Lower leg skin (tissue), 4 donors: ENCODE measurements around the gene CRELD2. TPM values are rescaled to one million over a fixed set of nuclear protein-coding genes. Genes with fewer than 3 reads are reported as not detected.

ENCODE experiments used
- DNase-seq, 2 donors: peaks; one replicate each; pipeline ENCODE4 v3.0.0-alpha.2; 2019; ENCODE audit warnings: low spot score in 2 of 2
- H3K4me3 ChIP-seq: fragments of 200-600 bp; sonication (generic); 2 replicates; pipeline ENCODE4 v1.5.1; 2017; ENCODE audit warnings: mild to moderate bottlenecking, low read depth; ENCODE audit not compliant: poor library complexity, severe bottlenecking
- POLR2A ChIP-seq, 2 donors: fragments of 450-650 bp; IDR thresholded peaks; one replicate each; pipeline ENCODE4 v1.6.1; 2016 to 2017; ENCODE audit warnings: antibody characterized with exemption in 2 of 2, mild to moderate bottlenecking in 1 of 2, moderate library complexity in 1 of 2
- WGBS, 2 donors: methylation state at CpG; one replicate each; pipeline ENCODE4 v1.1.5; 2018; 5-methylcytosine and 5-hydroxymethylcytosine counted together
- intact Hi-C: fragments of 100-400 bp; cut with DNase I; formaldehyde crosslinking; loops from one replicate; pipeline ENCODE4 v1.15.0; 2023; ENCODE audit warnings: low total_unique reads
- total RNA-seq, 4 donors: library from RNA; depleted of rRNA; stranded (reverse); fragments of >200 nt; gene quantifications; one replicate each; pipeline ENCODE4 v1.1.0, GENCODE V29; 2016
- TF ChIP-seq, protein P1 (sequence below), 3 donors: fragments of 450-650 bp; IDR thresholded peaks; one replicate each; pipeline ENCODE4 v1.5.1; 2016; ENCODE audit warnings: antibody characterized with exemption in 3 of 3, mild to moderate bottlenecking in 3 of 3, moderate library complexity in 2 of 3

The CRELD2 gene
- total RNA-seq, 4 donors from 2014 or later: 9.1 to 28.0 (median 18.0) TPM

GRCh38 chr22:49956914-49957825, 38.7 kb downstream of the CRELD2 start:
- 87 to 95% methylated on average over 14 to 17 of the region's 20 CpGs for WGBS, 2 donors
- intact Hi-C loops: no loop called here
- DNase-seq: peak in 1 of 2 donors; percentile 86
- TF ChIP-seq, protein P1, sequence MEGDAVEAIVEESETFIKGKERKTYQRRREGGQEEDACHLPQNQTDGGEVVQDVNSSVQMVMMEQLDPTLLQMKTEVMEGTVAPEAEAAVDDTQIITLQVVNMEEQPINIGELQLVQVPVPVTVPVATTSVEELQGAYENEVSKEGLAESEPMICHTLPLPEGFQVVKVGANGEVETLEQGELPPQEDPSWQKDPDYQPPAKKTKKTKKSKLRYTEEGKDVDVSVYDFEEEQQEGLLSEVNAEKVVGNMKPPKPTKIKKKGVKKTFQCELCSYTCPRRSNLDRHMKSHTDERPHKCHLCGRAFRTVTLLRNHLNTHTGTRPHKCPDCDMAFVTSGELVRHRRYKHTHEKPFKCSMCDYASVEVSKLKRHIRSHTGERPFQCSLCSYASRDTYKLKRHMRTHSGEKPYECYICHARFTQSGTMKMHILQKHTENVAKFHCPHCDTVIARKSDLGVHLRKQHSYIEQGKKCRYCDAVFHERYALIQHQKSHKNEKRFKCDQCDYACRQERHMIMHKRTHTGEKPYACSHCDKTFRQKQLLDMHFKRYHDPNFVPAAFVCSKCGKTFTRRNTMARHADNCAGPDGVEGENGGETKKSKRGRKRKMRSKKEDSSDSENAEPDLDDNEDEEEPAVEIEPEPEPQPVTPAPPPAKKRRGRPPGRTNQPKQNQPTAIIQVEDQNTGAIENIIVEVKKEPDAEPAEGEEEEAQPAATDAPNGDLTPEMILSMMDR (IDR thresholded peaks at IDR 0.05): no peak
- no peak for TF ChIP-seq POLR2A (IDR thresholded peaks at IDR 0.05)
- H3K4me3 ChIP-seq: no peak overlapping the region

DNA sequence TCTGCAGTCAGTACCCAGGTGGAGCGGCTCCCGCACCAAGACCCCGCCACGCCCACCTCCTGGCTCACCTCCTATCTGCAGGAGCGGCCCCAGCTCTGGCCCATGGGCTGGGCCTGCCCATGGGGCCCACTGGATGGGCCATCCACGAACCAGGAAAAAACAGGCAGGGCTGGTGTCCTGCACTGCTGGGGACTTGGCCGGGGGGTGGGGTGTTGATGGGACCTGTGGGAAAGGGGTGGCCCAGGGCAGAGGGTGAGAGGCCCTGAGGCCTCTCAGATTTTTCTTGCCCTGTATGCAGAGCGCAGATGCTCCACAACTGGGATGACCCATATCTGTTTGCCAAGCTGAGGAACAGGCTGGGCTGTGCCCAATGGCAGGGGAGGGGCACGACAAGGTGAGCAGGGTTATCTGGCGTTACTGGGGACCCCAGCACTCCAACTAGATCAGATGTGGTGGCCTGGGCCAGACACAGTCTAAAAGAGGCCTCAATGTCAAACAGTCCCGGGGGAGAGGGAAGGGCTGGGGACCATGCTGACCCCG, 39.5 kb downstream of the CRELD2 start:
- DNase-seq: peak in 1 of 2 donors; percentile 86
- H3K4me3 ChIP-seq: no peak overlapping the region
- intact Hi-C loops: no loop called here
- TF ChIP-seq POLR2A (IDR thresholded peaks at IDR 0.05): no peak
- TF ChIP-seq, protein P1 (IDR thresholded peaks at IDR 0.05): no peak
- WGBS, 2 donors: 80 to 86% methylated on average over 5 to 12 of the region's 12 CpGs

DNA sequence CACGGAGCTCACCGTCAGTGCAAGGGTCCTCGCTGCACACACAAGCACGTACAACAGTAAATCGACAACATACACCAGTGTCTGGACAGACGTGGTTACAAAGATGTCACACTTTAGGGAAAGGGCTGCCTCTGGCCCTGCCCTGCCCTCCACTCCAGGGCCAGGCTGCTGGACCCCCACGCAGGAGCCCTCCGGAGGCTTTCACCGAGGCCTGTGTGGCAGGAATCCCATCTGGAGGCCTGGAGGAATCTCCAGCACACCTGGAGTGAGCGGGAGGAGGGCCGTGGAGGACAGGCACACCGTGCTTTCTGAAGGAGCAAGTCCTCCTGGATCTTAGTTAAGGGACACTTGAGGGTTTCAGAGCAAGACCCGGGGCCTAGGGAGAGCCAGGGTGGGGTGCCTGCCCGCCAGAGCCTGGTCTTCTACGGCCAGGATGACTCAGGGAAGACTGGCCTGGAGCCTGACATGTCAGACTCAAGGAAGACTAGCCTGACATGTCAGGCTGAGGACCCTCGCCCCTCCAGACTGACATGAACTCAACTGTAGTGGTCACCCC, 40.0 kb downstream of the CRELD2 start:
- no peak for DNase-seq
- no peak for TF ChIP-seq POLR2A (IDR thresholded peaks at IDR 0.05)
- TF ChIP-seq, protein P1 (IDR thresholded peaks at IDR 0.05): no peak
- intact Hi-C loops: no loop called here
- no peak overlapping the region for H3K4me3 ChIP-seq
- WGBS, 2 donors: 90% methylated on average over 14 to 15 of the region's 16 CpGs

DNA sequence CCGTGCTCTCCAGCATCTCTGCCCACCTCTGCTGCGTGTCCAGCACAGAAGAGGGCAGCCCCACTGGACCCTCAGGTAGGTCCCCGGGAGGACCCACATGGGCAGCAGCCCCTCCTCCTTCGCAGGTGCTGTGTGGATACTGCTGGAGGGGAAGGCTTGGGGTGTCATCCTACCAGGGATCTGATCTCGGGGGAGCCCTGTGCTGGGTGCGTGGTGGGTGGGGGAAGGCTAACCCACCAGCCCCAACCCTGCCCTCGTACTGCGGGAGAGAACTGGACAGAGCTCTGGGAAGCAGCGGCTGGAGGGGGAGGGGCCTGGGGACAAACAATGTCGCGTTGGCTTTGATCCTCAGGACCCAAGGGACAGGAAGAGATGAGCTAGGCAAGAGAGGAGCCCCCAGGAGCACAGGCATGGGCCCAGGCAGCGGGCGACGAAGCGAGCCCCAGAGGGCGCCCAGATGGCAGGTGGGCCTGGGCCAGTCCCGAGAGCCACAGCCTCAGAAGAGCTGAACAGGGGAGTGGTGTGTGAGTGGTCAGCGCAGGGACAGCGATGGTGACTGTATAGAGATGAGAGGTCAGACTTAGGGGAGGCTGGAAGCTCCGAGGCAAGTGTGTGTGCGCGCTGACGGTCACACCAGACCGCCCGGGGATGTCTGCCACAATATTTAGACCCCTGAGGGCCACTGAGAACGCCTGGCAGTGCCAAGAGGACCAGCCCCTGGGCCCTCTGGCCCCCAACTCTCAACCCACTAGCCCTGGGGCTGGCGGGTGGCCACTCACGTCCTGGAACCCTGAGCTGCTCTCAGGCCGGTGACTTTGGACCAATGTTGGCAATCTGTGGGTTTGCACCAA, 40.7 kb downstream of the CRELD2 start:
- no peak for TF ChIP-seq POLR2A (IDR thresholded peaks at IDR 0.05)
- TF ChIP-seq, protein P1 (IDR thresholded peaks at IDR 0.05): no peak
- peak in 1 of 2 donors; percentile 87 for DNase-seq
- intact Hi-C loops: no loop called here
- H3K4me3 ChIP-seq: peak overlapping the region; percentile 30
- 71 to 75% methylated on average over 25 to 29 of the region's 29 CpGs for WGBS, 2 donors

- intact Hi-C loops: no loop called here
- H3K4me3 ChIP-seq: peak overlapping the region; percentile 30
- TF ChIP-seq, protein P1 (IDR thresholded peaks at IDR 0.05): no peak
- TF ChIP-seq POLR2A (IDR thresholded peaks at IDR 0.05): no peak
These were observed 41.3 kb downstream of the CRELD2 start for GRCh38 chr22:49959782-49960158.

More at GRCh38 chr22:49959782-49960158, 41.3 kb downstream of the CRELD2 start:
- no peak for DNase-seq
- 9% methylated on average over 4 to 10 of the region's 21 CpGs for WGBS, 2 donors
